Hepatocyte (in vitro differentiated cells): ENCODE measurements around the gene EFR3B.

Experiments
- EZH2 ChIP-seq: fragments of 200-600 bp; sonication (generic); IDR thresholded peaks from 2 replicates; pipeline ENCODE4 v1.6.1; 2016; ENCODE audit warnings: antibody characterized with exemption, mild to moderate bottlenecking, borderline replicate concordance
- TF ChIP-seq, protein P1 (sequence below): fragments of 200-600 bp; sonication (generic); IDR thresholded peaks from 2 replicates; pipeline ENCODE4 v1.5.1; 2016; ENCODE audit warnings: antibody characterized with exemption, mild to moderate bottlenecking; ENCODE audit not compliant: poor library complexity

DNA sequence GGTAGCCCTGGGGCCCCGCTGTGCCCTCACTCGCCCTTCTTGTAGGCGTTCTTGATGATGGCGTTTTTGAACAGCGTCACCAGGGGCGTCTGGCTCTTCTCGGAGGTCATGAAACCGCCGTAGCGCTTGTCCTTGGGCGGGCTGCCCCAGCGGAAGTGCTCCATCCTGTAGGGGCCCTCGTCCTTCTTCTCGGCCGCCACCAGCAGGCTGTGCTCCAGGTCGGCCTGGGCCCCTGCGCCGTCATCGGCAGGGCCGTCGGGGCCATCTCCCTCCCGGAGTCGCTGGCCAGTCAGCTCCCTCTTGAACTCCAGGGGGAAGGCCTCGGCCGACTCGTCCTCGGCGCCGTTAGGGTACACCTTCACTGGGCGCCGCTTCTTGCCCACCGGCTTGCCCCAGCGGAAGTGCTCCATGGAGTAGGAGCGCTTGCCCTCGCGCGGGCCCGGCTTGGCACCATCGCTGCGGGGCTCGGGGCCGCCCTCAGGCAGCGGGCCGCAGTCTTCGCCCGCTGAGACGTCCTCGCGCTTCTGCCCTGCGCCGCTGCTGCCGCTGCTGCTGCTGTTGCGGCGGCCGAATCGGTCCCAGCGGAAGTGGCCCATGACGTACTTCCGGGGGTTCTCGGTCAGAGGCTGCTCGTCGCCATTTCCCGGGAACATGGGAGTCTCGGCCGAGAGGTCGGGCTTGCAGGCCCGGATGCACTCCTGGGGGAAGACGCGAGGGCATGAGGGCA is 119.3 kb downstream of the EFR3B start:
- TF ChIP-seq, protein P1, sequence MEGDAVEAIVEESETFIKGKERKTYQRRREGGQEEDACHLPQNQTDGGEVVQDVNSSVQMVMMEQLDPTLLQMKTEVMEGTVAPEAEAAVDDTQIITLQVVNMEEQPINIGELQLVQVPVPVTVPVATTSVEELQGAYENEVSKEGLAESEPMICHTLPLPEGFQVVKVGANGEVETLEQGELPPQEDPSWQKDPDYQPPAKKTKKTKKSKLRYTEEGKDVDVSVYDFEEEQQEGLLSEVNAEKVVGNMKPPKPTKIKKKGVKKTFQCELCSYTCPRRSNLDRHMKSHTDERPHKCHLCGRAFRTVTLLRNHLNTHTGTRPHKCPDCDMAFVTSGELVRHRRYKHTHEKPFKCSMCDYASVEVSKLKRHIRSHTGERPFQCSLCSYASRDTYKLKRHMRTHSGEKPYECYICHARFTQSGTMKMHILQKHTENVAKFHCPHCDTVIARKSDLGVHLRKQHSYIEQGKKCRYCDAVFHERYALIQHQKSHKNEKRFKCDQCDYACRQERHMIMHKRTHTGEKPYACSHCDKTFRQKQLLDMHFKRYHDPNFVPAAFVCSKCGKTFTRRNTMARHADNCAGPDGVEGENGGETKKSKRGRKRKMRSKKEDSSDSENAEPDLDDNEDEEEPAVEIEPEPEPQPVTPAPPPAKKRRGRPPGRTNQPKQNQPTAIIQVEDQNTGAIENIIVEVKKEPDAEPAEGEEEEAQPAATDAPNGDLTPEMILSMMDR, result no peak
- no peak for TF ChIP-seq EZH2
